ENCODE measurements around the gene FARP1.

The FARP1 gene

GRCh38 chr13:98141091-98141490 is 1.8 kb upstream of the FARP1 start:
- TF ChIP-seq ZSCAN18 (tag by site-specific recombination; IDR thresholded peaks at IDR 0.05) (no peak), ZNF157 (tag by site-specific recombination; IDR thresholded peaks at IDR 0.05) (no peak), YY2 (tag by site-specific recombination; IDR thresholded peaks at IDR 0.05) (no peak), ZNF169 (tag by site-specific recombination; IDR thresholded peaks at IDR 0.05) (no peak), ZNF692 (tag by site-specific recombination; IDR thresholded peaks at IDR 0.05) (no peak), PATZ1 (tag by site-specific recombination; IDR thresholded peaks at IDR 0.05) (no peak), TCF7L2 (IDR thresholded peaks at IDR 0.05; ENCODE audit: borderline replicate concordance, low read depth, low read length) (no peak), MYNN (tag by site-specific recombination; IDR thresholded peaks at IDR 0.05; ENCODE audit: borderline replicate concordance) (no peak), ZNF366 (tag by site-specific recombination; conservative IDR thresholded peaks at IDR 0.05) (no peak), ZNF433 (tag by site-specific recombination; IDR thresholded peaks at IDR 0.05; ENCODE audit: low read depth) (no peak), ZNF670 (tag by site-specific recombination; IDR thresholded peaks at IDR 0.05; ENCODE audit: low read depth) (no peak), ZNF341 (tag by site-specific recombination; IDR thresholded peaks at IDR 0.05; ENCODE audit: low read depth) (no peak), ZNF501 (tag by site-specific recombination; IDR thresholded peaks at IDR 0.05) (no peak), ZBTB21 (tag by site-specific recombination; IDR thresholded peaks at IDR 0.05) (no peak), ZNF2 (tag by site-specific recombination; IDR thresholded peaks at IDR 0.05) (no peak), ZNF416 (tag by site-specific recombination; IDR thresholded peaks at IDR 0.05) (no peak), ZFP3 (tag by site-specific recombination; IDR thresholded peaks at IDR 0.05; ENCODE audit: low read depth) (no peak), ZNF560 (tag by site-specific recombination; IDR thresholded peaks at IDR 0.05; ENCODE audit: borderline replicate concordance) (no peak)
- H3K4me1 ChIP-seq (ENCODE audit: control insufficient read depth, insufficient read depth, low read length), result peaks cover 2% of the 10 kb centered on the region; the same call in 1 of the 2 replicates
- no peak overlapping the region for H3K27ac ChIP-seq (ENCODE audit: extremely low read depth, low read depth, low read length)
- H3K4me3 ChIP-seq (ENCODE audit: low read depth, low read length), result no peak overlapping the region
- H3K36me3 ChIP-seq (ENCODE audit: control insufficient read depth in 2 of 2, insufficient read depth in 1 of 2, low read length in 2 of 2), result no peaks in the 10 kb centered on the region
- no peaks in the 10 kb centered on the region for H3K9me3 ChIP-seq (ENCODE audit: control insufficient read depth, insufficient read depth, low read depth, low read length)
- ChIA-PET POLR2A (no interaction called here), CTCF (no interaction called here)

GRCh38 chr13:98141509-98142379 is 1.1 kb upstream of the FARP1 start:
- H3K4me1 ChIP-seq (ENCODE audit: control insufficient read depth, insufficient read depth, low read length), result peaks cover 5% of the 10 kb centered on the region
- ChIA-PET CTCF (interaction anchor here (0.6 to 0.7 kb wide), 2 partner anchors 60 to 304 kb away, joined by 3 to 4 read pairs; no protein-coding TSS in a partner anchor), POLR2A (interaction anchor here (0.6 kb wide), 1 partner anchor 16 kb away, joined by 4 read pairs; no protein-coding TSS in a partner anchor)
- no peaks in the 10 kb centered on the region for H3K36me3 ChIP-seq (ENCODE audit: control insufficient read depth in 2 of 2, insufficient read depth in 1 of 2, low read length in 2 of 2)
- H3K9me3 ChIP-seq (ENCODE audit: control insufficient read depth, insufficient read depth, low read depth, low read length), result no peaks in the 10 kb centered on the region
- no peak overlapping the region; the same call in 1 of the 2 replicates for H3K4me3 ChIP-seq (ENCODE audit: low read depth, low read length)
- peak overlapping the region; percentile 71; the same call in 1 of the 2 replicates for H3K27ac ChIP-seq (ENCODE audit: extremely low read depth, low read depth, low read length)
- no peak for TF ChIP-seq ZNF211 (tag by site-specific recombination; IDR thresholded peaks at IDR 0.05; ENCODE audit: low read depth)
- no peak for TF ChIP-seq PRDM4 (tag by site-specific recombination; IDR thresholded peaks at IDR 0.05)
- TF ChIP-seq ZNF404 (tag by site-specific recombination; IDR thresholded peaks at IDR 0.05), result no peak
- no peak for TF ChIP-seq ZNF48 (tag by site-specific recombination; IDR thresholded peaks at IDR 0.05)
- no peak for TF ChIP-seq ZNF174 (tag by site-specific recombination; IDR thresholded peaks at IDR 0.05)
- no peak for TF ChIP-seq TRIM28 (IDR thresholded peaks at IDR 0.05; ENCODE audit: borderline replicate concordance, low read length)
- TF ChIP-seq ZNF571 (tag by site-specific recombination; IDR thresholded peaks at IDR 0.05), result no peak
- no peak for TF ChIP-seq ZNF596 (tag by site-specific recombination; IDR thresholded peaks at IDR 0.05)
- TF ChIP-seq ZNF274 (IDR thresholded peaks at IDR 0.05; ENCODE audit: low read length), result no peak
- TF ChIP-seq ZNF274 (tag by site-specific recombination; IDR thresholded peaks at IDR 0.05; ENCODE audit: borderline replicate concordance), result no peak
- no peak for TF ChIP-seq ZNF585B (tag by site-specific recombination; IDR thresholded peaks at IDR 0.05)
